ENCODE results near the gene PDE7B.
"Not testable (repeated sequence)": the region's sequence is repeated elsewhere in the genome, so short reads cannot be mapped to it uniquely, and the experiment has no call there.

- TF ChIP-seq TAF1, POLR2AphosphoS5, POLR2A (IDR thresholded peaks at IDR 0.05; ENCODE audit: low read depth, low read length): not testable (repeated sequence)
These were observed 373.5 kb downstream of the PDE7B start for GRCh38 chr6:136224974-136225373.
